GM12878 (cell line): ENCODE results near the gene KCNK13. TPM values are rescaled to one million over a fixed set of nuclear protein-coding genes. Genes with fewer than 3 reads are reported as not detected.

ENCODE experiments used
- ATAC-seq: fragments of 200-7000 bp; cut with Tn5 transposase; 3 replicates; pipeline ENCODE4 v1.9.1; 2020; ENCODE audit warnings: mild to moderate bottlenecking, moderate library complexity
- BruUV-seq: library from RNA; stranded (reverse); fragments of 400-500 nt; replicated peaks from 2 replicates; lab custom pipeline; 2021; lab: Mats Ljungman, UMichigan
- CTCF ChIA-PET: fragments of 300-600 bp; sonication (Branson Sonifier 250); formaldehyde crosslinking; extraction: SDS; loops from one replicate; lab custom pipeline; 2021; ENCODE audit warnings: inconsistent platforms; lab: Yijun Ruan, JAX
- POLR2A ChIA-PET: fragments of 350-600 bp; formaldehyde crosslinking; extraction: SDS; loops from one replicate; lab custom pipeline; 2021; ENCODE audit warnings: inconsistent platforms; lab: Charles Lee
- RAD21 ChIA-PET: fragments of 300-600 bp; sonication (Branson Sonifier 250); formaldehyde crosslinking; loops from one replicate; lab custom pipeline; 2023; ENCODE audit warnings: antibody characterized with exemption; ENCODE audit not compliant: unreplicated experiment; lab: Charles Lee
- SMC1A ChIA-PET: fragments of 300-600 bp; sonication (Branson Sonifier 250); formaldehyde crosslinking; loops from one replicate; lab custom pipeline; 2023; ENCODE audit not compliant: unreplicated experiment, uncharacterized antibody; lab: Charles Lee
- DNase-seq: peaks from one replicate; pipeline ENCODE4 v3.0.0-alpha.2; 2011; ENCODE audit warnings: low read depth, low spot score
- FAIRE-seq: peaks from 3 replicates; lab custom pipeline; 2011; peaks lifted over from hg19 to GRCh38; lab: Jason Lieb, UNC
- H2AFZ ChIP-seq: 2 replicates; pipeline ENCODE4 v1.6.0; 2011; ENCODE audit warnings: low read depth, low read length, control low read depth; ENCODE audit not compliant: control insufficient read depth
- H3K27ac ChIP-seq: 2 replicates; pipeline ENCODE4 v1.5.1; 2011; ENCODE audit warnings: control low read depth; ENCODE audit not compliant: control insufficient read depth, insufficient read depth
- H3K27me3 ChIP-seq, 2 experiments: replicated peaks in 1 of 2; 2 replicates each; pipeline versions ENCODE4 v1.6.0 to v1.6.1; 2011; ENCODE audit warnings: low read length in 1 of 2; ENCODE audit not compliant: control insufficient read depth in 2 of 2, insufficient read depth in 2 of 2
- H3K36me3 ChIP-seq, 2 experiments: 2 replicates each; pipeline ENCODE4 v1.5.1; 2011; ENCODE audit warnings: low read length in 1 of 2; ENCODE audit not compliant: control insufficient read depth in 2 of 2, insufficient read depth in 2 of 2
- H3K4me1 ChIP-seq: 2 replicates; pipeline ENCODE4 v1.6.1; 2011; ENCODE audit warnings: mild to moderate bottlenecking, low read length, moderate library complexity, mixed read lengths; ENCODE audit not compliant: control insufficient read depth, insufficient read depth
- H3K4me2 ChIP-seq: 2 replicates; pipeline ENCODE4 v1.6.0; 2011; ENCODE audit warnings: control low read depth; ENCODE audit not compliant: control insufficient read depth, insufficient read depth
- H3K4me3 ChIP-seq: fragments of 200-600 bp; sonication (generic); 2 replicates; pipeline ENCODE4 v1.5.1; 2016
- H3K79me2 ChIP-seq: 2 replicates; pipeline ENCODE4 v1.6.0; 2011; ENCODE audit warnings: low read length; ENCODE audit not compliant: control insufficient read depth, insufficient read depth
- H3K9ac ChIP-seq: 2 replicates; pipeline ENCODE4 v1.8.0; 2011; ENCODE audit warnings: low read length, control low read depth, mixed read lengths; ENCODE audit not compliant: control insufficient read depth, insufficient read depth
- H3K9me3 ChIP-seq: replicated peaks from 3 replicates; pipeline ENCODE4 v1.5.1; 2011; ENCODE audit warnings: mild to moderate bottlenecking, low read length; ENCODE audit not compliant: control insufficient read depth, insufficient read depth
- H4K20me1 ChIP-seq: 2 replicates; pipeline ENCODE4 v1.6.0; 2011; ENCODE audit not compliant: control insufficient read depth, insufficient read depth
- CBFB ChIP-seq: IDR thresholded peaks from 2 replicates; pipeline ENCODE4 v1.6.1; 2016; ENCODE audit warnings: antibody characterized with exemption, low read depth
- CEBPB ChIP-seq, 2 experiments: fragments of 150-350 bp in 1 of 2; IDR thresholded peaks; 2 replicates each; pipeline ENCODE4 v1.6.1; 2012 to 2014; ENCODE audit warnings: low read depth in 2 of 2, low read length in 2 of 2, borderline replicate concordance in 1 of 2, inconsistent platforms in 1 of 2
- CHD2 ChIP-seq: IDR thresholded peaks from 2 replicates; pipeline ENCODE4 v1.6.1; 2011; ENCODE audit warnings: low read depth, low read length, improper control_type of control experiment, borderline replicate concordance
- DPF2 ChIP-seq: fragments of 450-650 bp; IDR thresholded peaks from 2 replicates; pipeline ENCODE4 v1.6.1; 2017; ENCODE audit warnings: mild to moderate bottlenecking
- EED ChIP-seq: sonication (generic); IDR thresholded peaks from 2 replicates; pipeline ENCODE4 v1.6.1; 2016; ENCODE audit warnings: antibody characterized with exemption, low read depth
- HSF1 ChIP-seq: fragments of 150-350 bp; IDR thresholded peaks from 2 replicates; pipeline ENCODE4 v1.6.1; 2014; ENCODE audit warnings: mild to moderate bottlenecking, low read depth, low read length
- MXI1 ChIP-seq: fragments of 150-350 bp; IDR thresholded peaks from 2 replicates; pipeline ENCODE4 v1.6.1; 2011; ENCODE audit warnings: low read depth, mild to moderate bottlenecking, inconsistent platforms, low read length, improper control_type of control experiment
- MYB ChIP-seq: fragments of 150-350 bp; IDR thresholded peaks from 2 replicates; pipeline ENCODE4 v1.6.1; 2014; ENCODE audit warnings: mild to moderate bottlenecking, low read depth, low read length, borderline replicate concordance
- NBN ChIP-seq: fragments of 450-650 bp; IDR thresholded peaks from 2 replicates; pipeline ENCODE4 v1.6.1; 2016
- PML ChIP-seq: IDR thresholded peaks from 2 replicates; pipeline ENCODE4 v1.6.1; 2012; ENCODE audit warnings: low read length, inconsistent platforms
- POLR2A ChIP-seq: IDR thresholded peaks from 2 replicates; pipeline ENCODE4 v1.6.1; 2011; ENCODE audit warnings: low read depth, mild to moderate bottlenecking, low read length
- TCF12 ChIP-seq: IDR thresholded peaks from 2 replicates; pipeline ENCODE4 v1.6.1; 2011; ENCODE audit warnings: low read depth, mild to moderate bottlenecking, low read length
- ZNF384 ChIP-seq: IDR thresholded peaks from 2 replicates; pipeline ENCODE4 v1.6.1; 2012; ENCODE audit warnings: low read depth, mild to moderate bottlenecking, low read length, improper control_type of control experiment, borderline replicate concordance
- WGBS: methylation state at CpG from one replicate; pipeline ENCODE4 v1.1.6; 2016; ENCODE audit warnings: low lambda C conversion rate; ENCODE audit not compliant: insufficient replicate concordance, insufficient coverage; ENCODE audit errors: missing lambda C conversion rate; 5-methylcytosine and 5-hydroxymethylcytosine counted together
- in situ Hi-C: fragments of 300-500 bp; cut with MboI; formaldehyde crosslinking; loops from 9 replicates; pipeline ENCODE4 v1.14.3; 2018; ENCODE audit warnings: mixed read lengths
- intact Hi-C: fragments of 100-400 bp; cut with micrococcal nuclease; formaldehyde crosslinking; loops from one replicate; pipeline ENCODE4 v1.14.2; 2022; ENCODE audit not compliant: unreplicated experiment
- polyA plus RNA-seq, 11 experiments: library from polyadenylated mRNA; depleted of rRNA in 4 of 11; unstranded in 6 of 11; stranded (reverse) in 5 of 11; fragments of >200 nt; fragmentation: Nextera tagmentation in 4 of 11; fragmentation: Illumina TruSeq in 1 of 11; extraction: Ambion mirVana in 4 of 11; extraction: Trizol in 1 of 11; gene quantifications; 1 replicate in 1 of 11; 2 replicates in 10 of 11; pipeline versions ENCODE4 v1.2.1 to v1.2.3, GENCODE V29; 2011 to 2016; ENCODE audit warnings: inconsistent platforms in 2 of 11, missing spikeins in 2 of 11, low read depth in 1 of 11
- total RNA-seq, 4 experiments: library from RNA; depleted of rRNA in 3 of 4; stranded (reverse); fragments of >200 nt in 3 of 4; fragmentation: Illumina TruSeq in 1 of 4; extraction: Trizol in 1 of 4; gene quantifications; 2 replicates each; pipeline versions ENCODE4 v1.2.1 to v1.2.3, GENCODE V29; 2013 to 2021

The KCNK13 gene
- total and polyA plus RNA-seq, 10 of the 15 experiments (the other 5 are each of a cell fraction or from before 2014, with no cell fraction given): not detected

GRCh38 chr14:90137807-90138206 is 76.0 kb downstream of the KCNK13 start:
- no peak for FAIRE-seq
- POLR2A ChIA-PET: no interaction called here
- TF ChIP-seq NBN: no peak
- TF ChIP-seq PML: no peak
- no peak for TF ChIP-seq ZNF384
- no peak for TF ChIP-seq HSF1
- no peak for TF ChIP-seq CHD2
- no peak for TF ChIP-seq CBFB
- TF ChIP-seq DPF2: no peak
- no peak for TF ChIP-seq CEBPB (IDR thresholded peaks at IDR 0.05; ENCODE audit: borderline replicate concordance in 1 of 2, low read depth in 2 of 2, low read length in 2 of 2)
- no peak for TF ChIP-seq EED
- TF ChIP-seq MYB: no peak
- no peak for TF ChIP-seq TCF12
- TF ChIP-seq POLR2A: no peak
- TF ChIP-seq MXI1: no peak

More at GRCh38 chr14:90137807-90138206, 76.0 kb downstream of the KCNK13 start:
- Histone ChIP-seq H2AFZ (no peak overlapping the region), H3K4me3 (no peak overlapping the region), H3K4me2 (no peak overlapping the region), H3K36me3 (no peaks in the 10 kb centered on the region), H3K27ac (no peak overlapping the region), H3K4me1 (no peaks in the 10 kb centered on the region), H3K79me2 (no peaks in the 10 kb centered on the region), H4K20me1 (no peaks in the 10 kb centered on the region), H3K9me3 (no peaks in the 10 kb centered on the region), H3K27me3 (no peaks in the 10 kb centered on the region), H3K9ac (no peak overlapping the region)
- in situ Hi-C loops: no loop called here
- ChIA-PET RAD21 (no interaction called here), CTCF (no interaction called here), SMC1A (interaction anchor here (1.0 to 1.8 kb wide), 2 partner anchors 15 to 46 kb away, joined by 3 to 4 read pairs; no protein-coding TSS in a partner anchor)
- intact Hi-C loops: no loop called here
- WGBS: 32% methylated on average over 4 of the region's 4 CpGs
- no peak for DNase-seq
- no TSS peak for BruUV-seq
- ATAC-seq: no peak
